Gastrocnemius medialis (tissue), 4 donors: ENCODE measurements around the gene PTPRR.

ENCODE experiments used
- POLR2A ChIP-seq, 2 donors: fragments of 450-650 bp; IDR thresholded peaks; one replicate each; pipeline ENCODE4 v1.6.1; 2017; ENCODE audit warnings: antibody characterized with exemption in 2 of 2, mild to moderate bottlenecking in 2 of 2, moderate library complexity in 2 of 2
- TF ChIP-seq, protein P1 (sequence below), 5 experiments: fragments of 450-650 bp in 3 of 5; fragments of 200-600 bp in 2 of 5; sonication (generic) in 2 of 5; IDR thresholded peaks in 4 of 5; conservative IDR thresholded peaks in 1 of 5; 1 replicate in 4 of 5; 2 replicates in 1 of 5; pipeline ENCODE4 v1.5.1; 2016 to 2019; ENCODE audit warnings: antibody characterized with exemption in 5 of 5, mild to moderate bottlenecking in 3 of 5, moderate library complexity in 3 of 5

DNA sequence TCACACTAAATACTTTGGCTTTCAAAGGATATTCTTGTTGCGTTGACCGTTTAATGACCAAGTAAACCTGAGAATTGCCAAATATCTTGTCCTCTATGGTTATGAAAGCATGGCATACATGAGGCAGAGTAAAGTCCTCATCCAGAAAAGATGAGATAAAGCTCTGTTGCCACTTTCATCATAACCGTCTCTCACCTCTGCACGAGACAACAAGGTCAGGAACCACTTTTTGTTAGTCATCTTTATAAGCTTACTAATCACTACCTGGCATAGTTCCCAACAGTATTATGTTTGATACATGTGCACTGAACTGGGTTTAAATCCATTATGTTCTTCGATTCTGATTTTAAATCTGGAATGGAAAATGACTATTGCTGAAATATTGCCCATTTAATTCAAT is 314.6 kb downstream of the PTPRR start:
- no peak for TF ChIP-seq POLR2A (IDR thresholded peaks at IDR 0.05)
- TF ChIP-seq, protein P1, sequence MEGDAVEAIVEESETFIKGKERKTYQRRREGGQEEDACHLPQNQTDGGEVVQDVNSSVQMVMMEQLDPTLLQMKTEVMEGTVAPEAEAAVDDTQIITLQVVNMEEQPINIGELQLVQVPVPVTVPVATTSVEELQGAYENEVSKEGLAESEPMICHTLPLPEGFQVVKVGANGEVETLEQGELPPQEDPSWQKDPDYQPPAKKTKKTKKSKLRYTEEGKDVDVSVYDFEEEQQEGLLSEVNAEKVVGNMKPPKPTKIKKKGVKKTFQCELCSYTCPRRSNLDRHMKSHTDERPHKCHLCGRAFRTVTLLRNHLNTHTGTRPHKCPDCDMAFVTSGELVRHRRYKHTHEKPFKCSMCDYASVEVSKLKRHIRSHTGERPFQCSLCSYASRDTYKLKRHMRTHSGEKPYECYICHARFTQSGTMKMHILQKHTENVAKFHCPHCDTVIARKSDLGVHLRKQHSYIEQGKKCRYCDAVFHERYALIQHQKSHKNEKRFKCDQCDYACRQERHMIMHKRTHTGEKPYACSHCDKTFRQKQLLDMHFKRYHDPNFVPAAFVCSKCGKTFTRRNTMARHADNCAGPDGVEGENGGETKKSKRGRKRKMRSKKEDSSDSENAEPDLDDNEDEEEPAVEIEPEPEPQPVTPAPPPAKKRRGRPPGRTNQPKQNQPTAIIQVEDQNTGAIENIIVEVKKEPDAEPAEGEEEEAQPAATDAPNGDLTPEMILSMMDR (IDR thresholded peaks at IDR 0.05 in 4 of 5, conservative IDR thresholded peaks at IDR 0.05 in 1 of 5), result no peak
